Measurements from ENCODE around the gene CNTN5. TPM values are rescaled to one million over a fixed set of nuclear protein-coding genes. Genes with fewer than 3 reads are reported as not detected.

CNTN5 gene
- total RNA-seq, 2 donors from 2014 or later = 0.78 TPM; not detected in 1

- Histone ChIP-seq H3K9me3 (no peaks in the 10 kb centered on the region), H3K27me3 (no peaks in the 10 kb centered on the region), H3K4me1 (no peaks in the 10 kb centered on the region), H3K36me3 (replicated peaks in 1 of 2; ENCODE audit: insufficient read depth in 1 of 2, low read depth in 2 of 2) (no peaks in the 10 kb centered on the region), H3K27ac (no peak overlapping the region), H3K4me3 (no peak overlapping the region)
- DNase-seq (no peak), ATAC-seq (no peak)
- no peak for TF ChIP-seq POLR2A (IDR thresholded peaks at IDR 0.05)
- TF ChIP-seq, protein P1, sequence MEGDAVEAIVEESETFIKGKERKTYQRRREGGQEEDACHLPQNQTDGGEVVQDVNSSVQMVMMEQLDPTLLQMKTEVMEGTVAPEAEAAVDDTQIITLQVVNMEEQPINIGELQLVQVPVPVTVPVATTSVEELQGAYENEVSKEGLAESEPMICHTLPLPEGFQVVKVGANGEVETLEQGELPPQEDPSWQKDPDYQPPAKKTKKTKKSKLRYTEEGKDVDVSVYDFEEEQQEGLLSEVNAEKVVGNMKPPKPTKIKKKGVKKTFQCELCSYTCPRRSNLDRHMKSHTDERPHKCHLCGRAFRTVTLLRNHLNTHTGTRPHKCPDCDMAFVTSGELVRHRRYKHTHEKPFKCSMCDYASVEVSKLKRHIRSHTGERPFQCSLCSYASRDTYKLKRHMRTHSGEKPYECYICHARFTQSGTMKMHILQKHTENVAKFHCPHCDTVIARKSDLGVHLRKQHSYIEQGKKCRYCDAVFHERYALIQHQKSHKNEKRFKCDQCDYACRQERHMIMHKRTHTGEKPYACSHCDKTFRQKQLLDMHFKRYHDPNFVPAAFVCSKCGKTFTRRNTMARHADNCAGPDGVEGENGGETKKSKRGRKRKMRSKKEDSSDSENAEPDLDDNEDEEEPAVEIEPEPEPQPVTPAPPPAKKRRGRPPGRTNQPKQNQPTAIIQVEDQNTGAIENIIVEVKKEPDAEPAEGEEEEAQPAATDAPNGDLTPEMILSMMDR (IDR thresholded peaks at IDR 0.05) = no peak
- 47 to 53% methylated on average over 1 of the region's 1 CpG for WGBS, 2 donors
- intact Hi-C loops (cut with DNase I) = no loop called here
Measured at GRCh38 chr11:99631618-99632017, 610.9 kb downstream of the CNTN5 start.

- WGBS, 2 donors = 63 to 78% methylated on average over 2 of the region's 2 CpGs
- no peaks in the 10 kb centered on the region for H3K4me1 ChIP-seq
- no peak overlapping the region for H3K27ac ChIP-seq
- no peaks in the 10 kb centered on the region for H3K9me3 ChIP-seq
- ATAC-seq (no peak), DNase-seq (no peak)
- H3K36me3 ChIP-seq (replicated peaks in 1 of 2; ENCODE audit: insufficient read depth in 1 of 2, low read depth in 2 of 2) = no peaks in the 10 kb centered on the region
- H3K27me3 ChIP-seq = no peaks in the 10 kb centered on the region
- no peak for TF ChIP-seq POLR2A (IDR thresholded peaks at IDR 0.05)
- TF ChIP-seq, protein P1 (IDR thresholded peaks at IDR 0.05) = no peak
- intact Hi-C loops (cut with DNase I) = no loop called here
- no peak overlapping the region for H3K4me3 ChIP-seq
Measured at GRCh38 chr11:99632969-99633368, 612.2 kb downstream of the CNTN5 start.

GRCh38 chr11:99634581-99634980 is 613.8 kb downstream of the CNTN5 start:
- DNase-seq (no peak), ATAC-seq (no peak)
- H3K4me3 ChIP-seq = no peak overlapping the region
- H3K27ac ChIP-seq = no peak overlapping the region
- H3K27me3 ChIP-seq = no peaks in the 10 kb centered on the region
- TF ChIP-seq, protein P1 (IDR thresholded peaks at IDR 0.05) = no peak
- no peak for TF ChIP-seq POLR2A (IDR thresholded peaks at IDR 0.05)
- no peaks in the 10 kb centered on the region for H3K36me3 ChIP-seq (replicated peaks in 1 of 2; ENCODE audit: insufficient read depth in 1 of 2, low read depth in 2 of 2)
- H3K9me3 ChIP-seq = no peaks in the 10 kb centered on the region
- 55 to 66% methylated on average over 4 of the region's 4 CpGs for WGBS, 2 donors
- no peaks in the 10 kb centered on the region for H3K4me1 ChIP-seq
- intact Hi-C loops (cut with DNase I) = no loop called here

DNA sequence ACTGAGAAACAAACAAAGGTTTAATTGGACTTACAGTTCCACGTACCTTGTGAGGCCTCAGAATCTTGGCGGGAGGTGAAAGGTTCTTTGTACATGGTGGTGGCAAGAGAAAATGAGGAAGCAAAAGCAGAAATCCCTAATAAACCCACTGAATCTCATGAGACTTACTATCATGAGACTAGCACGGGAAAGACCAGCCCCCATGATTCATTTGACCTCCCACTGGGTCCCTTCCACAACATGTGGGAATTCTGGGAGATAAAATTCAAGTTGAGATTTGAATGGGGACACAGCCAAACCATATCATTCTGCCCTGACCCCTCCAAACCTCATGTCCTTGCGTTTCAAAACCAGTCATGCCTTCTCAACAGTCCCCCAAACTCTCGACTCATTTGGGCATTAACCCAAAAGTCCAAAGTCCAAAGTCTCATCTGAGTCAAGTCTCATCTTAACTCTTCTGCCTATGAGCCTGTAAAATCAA is 617.4 kb downstream of the CNTN5 start:
- no peak for TF ChIP-seq POLR2A (IDR thresholded peaks at IDR 0.05)
- TF ChIP-seq, protein P1 (IDR thresholded peaks at IDR 0.05) = no peak
- ATAC-seq = no peak
- 48 to 62% methylated on average over 5 of the region's 5 CpGs for WGBS, 2 donors
- H3K36me3 ChIP-seq (replicated peaks in 1 of 2; ENCODE audit: insufficient read depth in 1 of 2, low read depth in 2 of 2) = no peaks in the 10 kb centered on the region
- no peak overlapping the region for H3K27ac ChIP-seq
- intact Hi-C loops (cut with DNase I) = no loop called here
- no peaks in the 10 kb centered on the region for H3K9me3 ChIP-seq
- DNase-seq = no peak
- no peaks in the 10 kb centered on the region for H3K4me1 ChIP-seq
- H3K4me3 ChIP-seq = no peak overlapping the region
- no peaks in the 10 kb centered on the region for H3K27me3 ChIP-seq

- ATAC-seq = no peak
- no peak for DNase-seq
- Histone ChIP-seq H3K4me3 (no peak overlapping the region), H3K36me3 (replicated peaks in 1 of 2; ENCODE audit: insufficient read depth in 1 of 2, low read depth in 2 of 2) (no peaks in the 10 kb centered on the region), H3K27me3 (no peaks in the 10 kb centered on the region), H3K27ac (no peak overlapping the region), H3K9me3 (no peaks in the 10 kb centered on the region), H3K4me1 (no peaks in the 10 kb centered on the region)
- TF ChIP-seq, protein P1 (IDR thresholded peaks at IDR 0.05) = no peak
- TF ChIP-seq POLR2A (IDR thresholded peaks at IDR 0.05) = no peak
- intact Hi-C loops (cut with DNase I) = no loop called here
Measured at GRCh38 chr11:99640671-99641070, 619.9 kb downstream of the CNTN5 start.
